T-helper 1 cell (primary cell): ENCODE measurements around the gene ACBD6.

Experiments
- DNase-seq, 5 donors: peaks; one replicate each; pipeline ENCODE4 v3.0.0-alpha.2; 2012 to 2020

ACBD6 gene

DNA sequence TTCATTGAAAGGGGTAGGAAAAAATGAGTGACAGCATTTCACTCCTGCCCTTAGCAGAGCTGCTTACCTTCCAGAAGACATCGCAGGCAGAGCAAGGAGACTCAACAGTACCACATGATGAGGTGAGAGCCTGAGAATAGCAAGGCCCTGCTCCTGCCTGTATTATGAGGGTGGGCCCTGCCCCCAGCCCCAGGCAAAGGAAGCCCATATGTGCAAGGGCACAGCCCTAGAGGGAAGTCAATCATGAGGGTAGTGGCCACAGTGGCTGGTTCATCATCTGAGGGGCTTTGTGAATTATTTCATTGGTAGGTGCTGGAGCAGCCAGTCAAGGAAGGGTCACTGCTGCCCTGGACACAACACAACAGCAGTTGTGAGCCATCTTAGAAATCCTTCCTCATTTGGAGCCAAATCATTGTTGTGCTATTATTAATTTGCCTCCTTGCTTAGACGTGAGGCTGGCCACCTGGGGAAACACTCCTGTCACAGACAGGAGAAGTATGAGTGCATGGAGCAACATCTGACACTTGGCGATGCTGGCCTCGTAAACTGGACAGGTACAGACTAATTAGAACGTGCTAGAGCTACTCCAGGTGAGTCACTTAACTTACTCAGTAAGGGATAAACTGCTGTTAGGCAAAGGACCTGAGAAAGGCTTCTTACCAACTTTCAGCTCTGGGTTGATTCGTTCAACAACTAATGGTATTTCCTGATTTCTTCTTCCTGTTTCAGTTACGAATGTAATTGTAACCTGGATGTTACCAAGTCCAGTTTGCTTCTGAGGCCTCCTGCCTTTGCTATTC is 22.7 kb upstream of the ACBD6 start:
- DNase-seq: no peak

GRCh38 chr1:180524160-180524914 is 22.0 kb upstream of the ACBD6 start:
- no peak for DNase-seq

GRCh38 chr1:180522213-180522515 is 19.8 kb upstream of the ACBD6 start:
- no peak for DNase-seq

GRCh38 chr1:180521474-180522212 is 19.3 kb upstream of the ACBD6 start:
- no peak for DNase-seq

GRCh38 chr1:180519846-180520245 is 17.5 kb upstream of the ACBD6 start:
- DNase-seq: no peak

- DNase-seq: peak in 4 of 5 donors; percentile 11 to 64 (median 42)
Measured at GRCh38 chr1:180515857-180516388, 13.5 kb upstream of the ACBD6 start.

- no peak for DNase-seq
Measured at GRCh38 chr1:180515364-180515763, 13.0 kb upstream of the ACBD6 start.

DNA sequence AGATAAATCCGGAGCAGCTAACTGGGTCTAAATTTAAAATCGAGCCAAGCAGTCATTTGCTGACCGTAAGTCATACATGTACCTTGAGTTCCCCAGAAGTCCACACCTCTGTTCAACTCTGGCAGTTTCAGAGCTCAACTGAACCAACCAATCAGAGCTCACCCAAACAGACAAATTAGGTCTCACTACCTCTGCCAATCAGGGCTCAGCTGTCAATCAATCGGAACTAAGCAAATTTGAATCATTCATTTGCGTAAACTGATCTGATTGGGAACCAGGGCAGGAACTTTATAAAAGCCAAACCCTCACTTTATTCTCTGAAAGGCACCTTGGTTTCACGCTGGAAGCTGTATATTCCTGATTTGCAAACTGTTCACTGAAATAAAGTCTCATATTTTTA is 11.2 kb upstream of the ACBD6 start:
- DNase-seq: no peak

DNA sequence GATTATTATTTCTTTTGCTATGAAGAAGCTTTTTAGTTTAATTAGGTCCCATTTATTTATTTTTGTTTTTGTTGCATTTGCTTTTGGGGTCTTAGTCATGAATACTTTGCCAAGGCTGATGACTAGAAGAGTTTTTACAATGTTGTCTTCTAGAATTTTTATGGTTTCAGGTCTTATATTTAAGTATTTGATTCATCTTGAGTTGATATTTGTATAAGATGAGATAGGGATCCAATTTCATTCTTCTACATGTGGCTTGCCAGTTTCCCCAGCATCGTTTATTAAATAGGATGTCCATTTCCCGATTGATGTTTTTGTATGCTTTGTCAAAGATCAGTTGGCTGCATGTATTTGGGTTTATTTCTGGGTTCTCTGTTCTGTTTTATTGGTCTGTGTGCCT is 8.5 kb upstream of the ACBD6 start:
- DNase-seq: no peak

DNA sequence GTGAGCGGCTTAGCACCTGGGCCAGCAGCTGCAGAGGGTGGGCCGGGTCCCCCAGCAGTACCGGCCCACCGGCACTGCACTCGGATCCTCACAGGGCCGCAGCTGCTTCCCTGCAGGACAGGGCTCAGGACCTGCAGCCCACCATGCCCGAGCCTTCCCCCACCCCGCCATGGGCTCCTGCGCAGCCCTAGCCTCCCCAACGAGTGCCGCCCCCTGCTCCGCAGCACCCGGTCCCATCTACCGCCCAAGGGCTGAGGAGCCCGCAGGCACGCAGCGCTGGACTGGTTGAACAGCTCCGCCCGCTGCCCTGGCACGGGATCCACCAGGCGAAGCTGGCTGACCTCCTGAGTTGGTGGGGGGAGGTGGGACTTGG is 6.3 kb upstream of the ACBD6 start:
- no peak for DNase-seq

- DNase-seq: peak in 1 of 5 donors; percentile 30
Measured at GRCh38 chr1:180507795-180508724, 5.7 kb upstream of the ACBD6 start.

DNA sequence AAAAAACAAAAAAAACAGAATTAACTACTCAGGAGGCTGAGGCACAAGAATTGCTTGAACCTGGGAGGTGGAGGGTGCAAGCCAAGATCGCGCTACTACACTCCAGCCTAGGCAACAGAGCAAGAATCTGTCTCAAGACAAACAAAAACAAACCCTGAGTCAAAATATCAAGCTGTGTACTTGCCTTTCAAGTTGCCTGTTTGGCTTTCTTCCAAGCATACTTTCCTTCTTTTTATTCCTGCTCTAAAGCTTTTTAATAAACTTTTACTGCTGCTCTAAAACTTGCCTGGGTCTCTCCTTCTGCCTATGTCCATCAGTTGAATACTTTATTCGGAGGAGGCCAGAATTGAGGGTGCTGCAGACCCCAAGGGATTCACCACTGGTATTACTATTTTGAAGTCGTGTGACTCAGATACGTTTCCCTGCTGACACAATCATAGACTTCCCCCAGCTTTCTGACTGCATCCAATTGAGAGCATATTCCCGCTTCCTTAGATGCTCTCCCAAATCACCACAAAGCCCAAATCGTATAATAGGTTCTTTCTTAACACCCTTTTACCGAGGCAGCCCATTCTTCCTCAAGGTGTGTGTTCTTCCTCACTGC is 3.5 kb upstream of the ACBD6 start:
- DNase-seq: no peak

- no peak for DNase-seq
Measured at GRCh38 chr1:180504186-180504585, 1.8 kb upstream of the ACBD6 start.

GRCh38 chr1:180503280-180503862 is 994 bp upstream of the ACBD6 start:
- DNase-seq: no peak

DNA sequence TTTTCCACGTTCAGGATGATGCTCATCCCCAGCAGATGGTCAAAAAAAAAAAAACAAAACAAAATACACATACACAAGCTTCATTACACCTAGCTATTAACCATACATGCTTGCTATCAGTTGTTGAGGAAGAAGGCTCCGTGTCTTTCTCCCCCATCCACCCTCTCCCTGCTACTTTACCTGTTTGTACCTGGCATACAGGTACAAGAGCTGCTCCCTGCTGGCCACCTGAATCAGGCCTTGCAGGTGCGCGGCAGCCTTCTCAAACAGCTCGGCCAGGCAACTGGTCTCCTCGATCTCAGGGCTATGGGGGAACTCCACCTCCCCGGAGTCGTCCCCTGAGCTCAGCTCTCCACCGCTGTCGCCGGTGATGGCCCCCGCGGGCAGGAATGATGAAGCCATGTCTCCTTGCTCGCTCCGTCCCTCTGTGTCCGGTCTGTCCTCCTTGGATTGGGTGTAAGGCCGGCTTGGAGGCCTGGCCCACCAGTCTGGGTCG is 464 bp downstream of the ACBD6 start:
- peak in 2 of 5 donors; percentile 12 to 17 for DNase-seq

GRCh38 chr1:180500689-180501088 is 1.7 kb downstream of the ACBD6 start:
- DNase-seq: no peak

DNA sequence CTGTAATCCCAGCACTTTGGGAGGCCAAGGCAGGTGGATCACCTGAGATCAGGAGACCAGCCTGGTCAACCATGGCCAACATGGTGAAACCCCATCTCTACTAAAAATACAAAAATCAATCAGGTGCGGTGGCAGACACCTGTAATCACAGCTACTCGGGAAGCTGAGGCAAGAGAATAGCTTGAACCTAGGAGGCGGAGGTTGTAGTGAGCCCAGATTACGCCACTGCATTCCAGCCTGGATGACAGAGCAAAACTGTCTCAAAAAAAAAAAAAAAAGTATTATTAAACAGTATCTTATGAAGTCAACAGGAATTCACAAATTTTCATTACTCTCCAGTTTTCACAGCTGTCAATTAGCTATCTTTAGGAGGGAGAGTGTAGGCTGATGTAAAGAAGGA is 3.8 kb downstream of the ACBD6 start:
- DNase-seq: no peak

- DNase-seq: no peak
Measured at GRCh38 chr1:180497826-180498225, 4.6 kb downstream of the ACBD6 start.

DNA sequence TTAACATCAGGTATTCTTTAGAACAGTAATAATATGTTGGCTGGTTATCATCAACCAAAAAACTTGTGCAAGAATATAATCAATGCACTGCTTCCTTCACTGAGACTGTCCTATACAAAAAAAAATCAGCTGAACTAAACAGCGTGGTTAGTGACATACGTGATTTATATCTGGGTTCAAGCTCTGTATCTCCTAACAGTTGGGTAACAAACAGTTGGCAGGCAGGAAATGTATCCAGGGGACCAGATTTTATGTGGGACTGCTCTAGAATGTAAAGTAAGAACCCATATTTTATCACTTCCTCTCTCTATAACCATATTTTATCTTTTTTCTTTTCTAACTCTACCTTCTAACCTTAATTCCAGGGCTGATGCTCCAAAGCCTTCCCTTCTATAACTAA is 8.0 kb downstream of the ACBD6 start:
- no peak for DNase-seq

DNA sequence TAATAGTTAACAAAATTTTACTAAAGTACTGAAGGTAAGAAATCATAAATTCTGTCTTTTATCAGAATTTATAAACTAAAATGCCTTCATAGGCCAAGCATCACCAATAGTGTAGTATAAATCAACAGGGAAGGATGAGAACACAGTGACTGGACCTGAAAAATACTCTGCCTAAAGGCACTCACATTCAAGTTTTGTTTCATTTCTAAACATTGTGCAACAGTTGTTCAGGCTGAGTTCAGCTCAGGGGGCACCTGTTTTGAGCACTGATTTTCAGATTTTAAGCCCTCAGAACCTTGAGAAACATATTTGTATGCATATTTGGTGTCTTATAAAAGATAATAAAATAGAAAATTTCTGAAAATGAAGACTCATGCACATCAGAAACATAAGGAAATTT is 12.4 kb downstream of the ACBD6 start:
- no peak for DNase-seq

DNA sequence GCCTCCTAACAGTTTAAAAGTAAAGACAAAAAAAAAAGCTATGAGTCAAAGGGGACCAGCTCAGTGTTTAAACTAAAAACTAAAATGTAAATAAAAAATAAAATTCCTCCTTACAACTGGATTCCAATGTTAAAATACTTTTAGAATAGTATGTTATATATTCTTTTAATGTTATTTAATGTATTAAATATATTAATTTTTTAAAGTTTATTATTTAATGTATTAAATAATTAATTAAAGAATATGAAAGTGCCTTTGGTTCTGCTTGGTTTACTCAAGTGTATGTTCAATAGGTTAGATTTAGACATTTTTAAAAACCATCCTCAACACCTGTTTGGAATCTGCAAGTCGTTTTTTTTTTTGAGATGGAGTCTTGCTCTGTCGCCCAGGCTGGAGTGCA is 13.1 kb downstream of the ACBD6 start:
- no peak for DNase-seq
